GM18909 (cell line): Measurements from ENCODE around the gene ADIPOR1.
"Not testable (repeated sequence)": the region's sequence is repeated elsewhere in the genome, so short reads cannot be mapped to it uniquely, and the experiment has no call there.

Experiments used
- ATAC-seq: cut with Tn5 transposase; IDR thresholded peaks from one replicate; pipeline ENCODE4 v1.9.1; 2021; ENCODE audit warnings: mild to moderate bottlenecking; ENCODE audit not compliant: unreplicated experiment, poor library complexity

Gene ADIPOR1

GRCh38 chr1:202941372-202941771, 16.7 kb downstream of the ADIPOR1 start:
- ATAC-seq, result no peak

- ATAC-seq, result no peak
Observed at GRCh38 chr1:202940561-202940960, 17.6 kb downstream of the ADIPOR1 start.

GRCh38 chr1:202938287-202938925, 19.7 kb downstream of the ADIPOR1 start:
- no peak for ATAC-seq

GRCh38 chr1:202936409-202936808, 21.7 kb downstream of the ADIPOR1 start:
- not testable (repeated sequence) for ATAC-seq

GRCh38 chr1:202935844-202936243, 22.3 kb downstream of the ADIPOR1 start:
- no peak for ATAC-seq

GRCh38 chr1:202934755-202935154, 23.4 kb downstream of the ADIPOR1 start:
- no peak for ATAC-seq

GRCh38 chr1:202932476-202932875, 25.6 kb downstream of the ADIPOR1 start:
- no peak for ATAC-seq

GRCh38 chr1:202926581-202927491, 31.3 kb downstream of the ADIPOR1 start, which contains the start of gene KLHL12:
TSS of gene KLHL12 (minus strand) at chr1:202927234. CDS start at chr1:202925162, 2,072 bp downstream.
- peak; percentile 90 for ATAC-seq

GRCh38 chr1:202923533-202923932, 34.6 kb downstream of the ADIPOR1 start:
- no peak for ATAC-seq

- no peak for ATAC-seq
Observed at GRCh38 chr1:202919615-202920014, 38.5 kb downstream of the ADIPOR1 start.

GRCh38 chr1:202915146-202915545, 43.0 kb downstream of the ADIPOR1 start:
- no peak for ATAC-seq

GRCh38 chr1:202912476-202912875, 45.6 kb downstream of the ADIPOR1 start:
- ATAC-seq, result not testable (repeated sequence)

- no peak for ATAC-seq
Observed at GRCh38 chr1:202909494-202909893, 48.6 kb downstream of the ADIPOR1 start.

- no peak for ATAC-seq
Observed at GRCh38 chr1:202908998-202909397, 49.1 kb downstream of the ADIPOR1 start.

- ATAC-seq, result no peak
Observed at GRCh38 chr1:202905331-202905730, 52.8 kb downstream of the ADIPOR1 start.

GRCh38 chr1:202903808-202904207, 54.3 kb downstream of the ADIPOR1 start:
- not testable (repeated sequence) for ATAC-seq

GRCh38 chr1:202901555-202901954, 56.6 kb downstream of the ADIPOR1 start:
- ATAC-seq, result no peak

GRCh38 chr1:202892501-202892900, 65.6 kb downstream of the ADIPOR1 start:
- no peak for ATAC-seq
